Measurements from ENCODE around the gene IFI44L. TPM values are rescaled to one million over a fixed set of nuclear protein-coding genes. Genes with fewer than 3 reads are reported as not detected.

IFI44L gene
- total RNA-seq, 1 experiment from 2014 or later, result 11.9 TPM

DNA sequence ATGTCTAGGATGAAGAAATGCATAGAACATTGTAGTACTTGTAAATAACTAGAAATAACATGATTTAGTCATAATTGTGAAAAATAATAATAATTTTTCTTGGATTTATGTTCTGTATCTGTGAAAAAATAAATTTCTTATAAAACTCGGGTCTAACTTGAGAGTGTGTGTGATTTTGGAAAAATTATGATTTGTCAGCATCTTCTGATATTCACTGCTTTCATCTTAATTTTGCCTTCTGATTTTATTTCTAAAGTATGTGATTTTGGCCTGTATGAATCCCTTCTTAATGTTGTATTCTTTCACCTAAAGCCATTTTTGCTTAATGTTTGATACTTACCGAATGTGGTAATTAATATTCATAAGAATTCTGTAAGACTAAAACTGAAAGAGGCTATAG, 43.7 kb downstream of the IFI44L start:
- BruUV-seq (replicated peaks), result no TSS peak
- TF ChIP-seq, protein P1, sequence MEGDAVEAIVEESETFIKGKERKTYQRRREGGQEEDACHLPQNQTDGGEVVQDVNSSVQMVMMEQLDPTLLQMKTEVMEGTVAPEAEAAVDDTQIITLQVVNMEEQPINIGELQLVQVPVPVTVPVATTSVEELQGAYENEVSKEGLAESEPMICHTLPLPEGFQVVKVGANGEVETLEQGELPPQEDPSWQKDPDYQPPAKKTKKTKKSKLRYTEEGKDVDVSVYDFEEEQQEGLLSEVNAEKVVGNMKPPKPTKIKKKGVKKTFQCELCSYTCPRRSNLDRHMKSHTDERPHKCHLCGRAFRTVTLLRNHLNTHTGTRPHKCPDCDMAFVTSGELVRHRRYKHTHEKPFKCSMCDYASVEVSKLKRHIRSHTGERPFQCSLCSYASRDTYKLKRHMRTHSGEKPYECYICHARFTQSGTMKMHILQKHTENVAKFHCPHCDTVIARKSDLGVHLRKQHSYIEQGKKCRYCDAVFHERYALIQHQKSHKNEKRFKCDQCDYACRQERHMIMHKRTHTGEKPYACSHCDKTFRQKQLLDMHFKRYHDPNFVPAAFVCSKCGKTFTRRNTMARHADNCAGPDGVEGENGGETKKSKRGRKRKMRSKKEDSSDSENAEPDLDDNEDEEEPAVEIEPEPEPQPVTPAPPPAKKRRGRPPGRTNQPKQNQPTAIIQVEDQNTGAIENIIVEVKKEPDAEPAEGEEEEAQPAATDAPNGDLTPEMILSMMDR (IDR thresholded peaks at IDR 0.05; ENCODE audit: unreplicated experiment), result no peak
- Mint-ChIP-seq H3K4me1 (ENCODE audit: insufficient read depth, unreplicated experiment) (no peaks in the 10 kb centered on the region), H3K9me3 (ENCODE audit: unreplicated experiment) (no peaks in the 10 kb centered on the region), H3K27me3 (ENCODE audit: insufficient read depth, unreplicated experiment) (no peaks in the 10 kb centered on the region), H3K4me3 (ENCODE audit: unreplicated experiment) (no peak overlapping the region), H3K36me3 (ENCODE audit: insufficient read depth, unreplicated experiment) (peaks cover 5% of the 10 kb centered on the region), H3K27ac (ENCODE audit: low read depth, unreplicated experiment) (no peak overlapping the region)
- ChIA-PET POLR2A (no interaction called here), CTCF (no interaction called here)
- DNase-seq (ENCODE audit: unreplicated experiment), result no peak
- intact Hi-C loops (cut with micrococcal nuclease), result no loop called here

DNA sequence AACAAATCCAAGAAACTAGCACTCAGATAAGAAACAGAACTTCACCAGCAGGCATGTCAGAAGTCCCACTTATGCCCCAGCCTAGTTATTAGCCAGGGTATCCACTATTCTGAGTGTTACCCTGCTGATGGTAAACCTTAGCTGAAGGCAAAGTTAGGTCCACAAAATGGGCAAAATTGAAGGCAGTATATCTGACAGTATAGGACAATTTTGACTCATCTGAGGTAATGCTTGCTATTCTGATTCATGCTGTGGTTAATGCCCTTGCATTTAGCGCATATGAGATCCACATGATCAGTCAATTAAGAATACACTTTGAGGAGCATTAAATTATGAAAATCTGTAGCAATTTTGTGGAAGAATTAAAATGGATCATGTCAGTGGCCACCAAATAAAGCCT, 44.5 kb downstream of the IFI44L start:
- no peak for DNase-seq (ENCODE audit: unreplicated experiment)
- H3K9me3 Mint-ChIP-seq (ENCODE audit: unreplicated experiment), result no peaks in the 10 kb centered on the region
- CTCF ChIA-PET, result no interaction called here
- no TSS peak for BruUV-seq (replicated peaks)
- H3K27me3 Mint-ChIP-seq (ENCODE audit: insufficient read depth, unreplicated experiment), result no peaks in the 10 kb centered on the region
- POLR2A ChIA-PET, result no interaction called here
- intact Hi-C loops (cut with micrococcal nuclease), result no loop called here
- H3K4me3 Mint-ChIP-seq (ENCODE audit: unreplicated experiment), result no peak overlapping the region
- H3K4me1 Mint-ChIP-seq (ENCODE audit: insufficient read depth, unreplicated experiment), result no peaks in the 10 kb centered on the region
- no peak overlapping the region for H3K27ac Mint-ChIP-seq (ENCODE audit: low read depth, unreplicated experiment)
- peaks cover 5% of the 10 kb centered on the region for H3K36me3 Mint-ChIP-seq (ENCODE audit: insufficient read depth, unreplicated experiment)
- TF ChIP-seq, protein P1 (IDR thresholded peaks at IDR 0.05; ENCODE audit: unreplicated experiment), result no peak

DNA sequence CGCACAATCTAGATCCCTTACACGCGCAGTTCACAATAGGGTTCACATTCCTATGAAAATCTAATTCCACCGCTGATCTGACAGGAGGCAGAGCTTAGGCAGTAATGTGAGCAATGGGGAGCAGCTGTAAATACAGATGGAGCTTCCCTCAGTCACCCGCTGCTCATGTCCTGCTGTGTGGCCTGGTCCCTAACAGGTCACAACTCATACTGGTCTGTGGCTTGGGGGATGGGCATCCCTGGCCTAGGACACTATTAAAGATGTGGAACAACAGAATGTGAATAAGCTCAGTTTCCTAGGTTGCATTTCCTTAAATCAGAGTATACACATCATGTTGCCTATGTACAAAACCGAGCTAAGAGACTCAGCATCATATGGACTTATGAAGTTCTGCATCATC, 45.6 kb downstream of the IFI44L start:
- POLR2A ChIA-PET, result interaction anchor here (0.6 kb wide), 2 partner anchors 527 to 695 kb away, joined by 4 read pairs; no protein-coding TSS in a partner anchor
- Mint-ChIP-seq H3K27ac (ENCODE audit: low read depth, unreplicated experiment) (no peak overlapping the region), H3K4me1 (ENCODE audit: insufficient read depth, unreplicated experiment) (no peaks in the 10 kb centered on the region), H3K36me3 (ENCODE audit: insufficient read depth, unreplicated experiment) (peaks cover 5% of the 10 kb centered on the region), H3K9me3 (ENCODE audit: unreplicated experiment) (no peaks in the 10 kb centered on the region), H3K27me3 (ENCODE audit: insufficient read depth, unreplicated experiment) (no peaks in the 10 kb centered on the region), H3K4me3 (ENCODE audit: unreplicated experiment) (no peak overlapping the region)
- CTCF ChIA-PET, result interaction anchor here (0.6 to 1.5 kb wide), 8 partner anchors 9 to 536 kb away, joined by 3 to 8 read pairs (median 4); partner anchors contain the start of gene IFI44L
- intact Hi-C loops (cut with micrococcal nuclease), result no loop called here
- TF ChIP-seq, protein P1 (IDR thresholded peaks at IDR 0.05; ENCODE audit: unreplicated experiment), result no peak
- no TSS peak for BruUV-seq (replicated peaks)
- no peak for DNase-seq (ENCODE audit: unreplicated experiment)

DNA sequence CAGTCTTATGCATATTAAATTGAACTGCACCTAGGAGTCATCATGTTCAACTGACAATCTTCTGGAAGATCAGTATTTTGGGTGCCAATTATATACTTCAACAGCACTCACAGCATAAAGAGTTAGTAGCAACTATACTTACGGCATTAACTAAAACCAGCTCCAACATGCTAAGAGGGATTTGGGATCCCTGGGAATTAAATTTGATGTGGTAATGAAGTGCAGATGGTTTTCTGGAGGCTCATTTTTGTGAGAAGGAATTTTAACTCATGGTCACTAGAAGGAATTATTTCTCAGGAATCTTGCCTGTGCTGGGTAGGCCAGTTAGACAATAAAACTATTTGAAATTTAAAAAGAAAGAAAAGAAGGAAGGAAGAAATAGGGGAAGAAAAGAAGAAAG, 47.7 kb downstream of the IFI44L start:
- Mint-ChIP-seq H3K27ac (ENCODE audit: low read depth, unreplicated experiment) (no peak overlapping the region), H3K4me1 (ENCODE audit: insufficient read depth, unreplicated experiment) (no peaks in the 10 kb centered on the region), H3K9me3 (ENCODE audit: unreplicated experiment) (no peaks in the 10 kb centered on the region), H3K27me3 (ENCODE audit: insufficient read depth, unreplicated experiment) (no peaks in the 10 kb centered on the region), H3K36me3 (ENCODE audit: insufficient read depth, unreplicated experiment) (peaks cover 5% of the 10 kb centered on the region), H3K4me3 (ENCODE audit: unreplicated experiment) (no peak overlapping the region)
- intact Hi-C loops (cut with micrococcal nuclease), result no loop called here
- no peak for DNase-seq (ENCODE audit: unreplicated experiment)
- ChIA-PET POLR2A (interaction anchor here (0.5 to 1.0 kb wide), 3 partner anchors 18 to 992 kb away, joined by 3 to 4 read pairs (median 3); partner anchors contain the start of gene IFI44), CTCF (interaction anchor here (1.2 kb wide), 1 partner anchor 523 kb away, joined by 4 read pairs; no protein-coding TSS in a partner anchor)
- no TSS peak for BruUV-seq (replicated peaks)
- TF ChIP-seq, protein P1 (IDR thresholded peaks at IDR 0.05; ENCODE audit: unreplicated experiment), result no peak

Measured in MCF 10A (cell line).